Subcutaneous abdominal adipose tissue (tissue), 5 donors: Measurements from ENCODE around the gene XYLT1.

ENCODE experiments used
- H3K27ac ChIP-seq: one replicate; pipeline ENCODE4 v1.7.0; 2013; ENCODE audit warnings: low read depth, mild to moderate bottlenecking, inconsistent platforms, low read length, moderate library complexity
- H3K27me3 ChIP-seq, 5 donors: one replicate each; pipeline ENCODE4 v1.7.0; 2013; ENCODE audit warnings: low read length in 5 of 5, inconsistent platforms in 1 of 5; ENCODE audit not compliant: control insufficient read depth in 5 of 5, insufficient read depth in 4 of 5
- H3K36me3 ChIP-seq, 5 donors: one replicate each; pipeline ENCODE4 v1.7.0; 2013; ENCODE audit warnings: low read length in 5 of 5; ENCODE audit not compliant: control insufficient read depth in 5 of 5, insufficient read depth in 5 of 5
- H3K4me1 ChIP-seq, 5 donors: one replicate each; pipeline ENCODE4 v1.7.0; 2013; ENCODE audit warnings: low read length in 5 of 5, mild to moderate bottlenecking in 3 of 5, moderate library complexity in 1 of 5; ENCODE audit not compliant: control insufficient read depth in 5 of 5, insufficient read depth in 5 of 5
- H3K4me3 ChIP-seq, 5 donors: one replicate each; pipeline ENCODE4 v1.7.0; 2013; ENCODE audit warnings: low read length in 5 of 5, low read depth in 1 of 5
- H3K9ac ChIP-seq, 5 donors: one replicate each; pipeline ENCODE4 v1.7.0; 2013; ENCODE audit warnings: low read length in 5 of 5, mild to moderate bottlenecking in 4 of 5, moderate library complexity in 3 of 5
- H3K9me3 ChIP-seq, 5 donors: one replicate each; pipeline ENCODE4 v1.7.0; 2013; ENCODE audit warnings: low read length in 5 of 5; ENCODE audit not compliant: control insufficient read depth in 5 of 5
- donor health status: healthy.
- donor health status: healthy.
- donor health status: healthy.
- donor health status: healthy.
- donor health status: healthy.

Gene XYLT1

GRCh38 chr16:17463335-17463734 lies 7.4 kb downstream of the XYLT1 start:
- Histone ChIP-seq H3K4me3 (no peak overlapping the region), H3K9ac (no peak overlapping the region), H3K27me3 (no peaks in the 10 kb centered on the region), H3K36me3 (no peaks in the 10 kb centered on the region), H3K4me1 (peaks cover 0 to 26% (median 15%) of the 10 kb centered on the region in 5 donors), H3K27ac (no peak overlapping the region), H3K9me3 (no peaks in the 10 kb centered on the region)

- H3K9ac ChIP-seq = no peak overlapping the region
- no peaks in the 10 kb centered on the region for H3K9me3 ChIP-seq
- no peak overlapping the region for H3K27ac ChIP-seq
- peaks cover 0 to 15% (median 6%) of the 10 kb centered on the region in 5 donors for H3K4me1 ChIP-seq
- peak overlapping the region in 1 of 5 donors; percentile 2 for H3K4me3 ChIP-seq
- H3K36me3 ChIP-seq = no peaks in the 10 kb centered on the region
- H3K27me3 ChIP-seq = no peaks in the 10 kb centered on the region
Observed at GRCh38 chr16:17461951-17462729, 8.6 kb downstream of the XYLT1 start.

- no peaks in the 10 kb centered on the region for H3K36me3 ChIP-seq
- H3K9me3 ChIP-seq = no peaks in the 10 kb centered on the region
- no peak overlapping the region for H3K9ac ChIP-seq
- H3K4me1 ChIP-seq = peaks cover 0 to 15% (median 6%) of the 10 kb centered on the region in 5 donors
- no peak overlapping the region for H3K27ac ChIP-seq
- H3K27me3 ChIP-seq = no peaks in the 10 kb centered on the region
- H3K4me3 ChIP-seq = no peak overlapping the region
Observed at GRCh38 chr16:17460890-17461289, 9.9 kb downstream of the XYLT1 start.

GRCh38 chr16:17459903-17460521 lies 10.7 kb downstream of the XYLT1 start:
- H3K4me3 ChIP-seq = no peak overlapping the region
- no peak overlapping the region for H3K27ac ChIP-seq
- H3K9ac ChIP-seq = no peak overlapping the region

GRCh38 chr16:17457997-17458396 lies 12.8 kb downstream of the XYLT1 start:
- Histone ChIP-seq H3K27me3 (no peaks in the 10 kb centered on the region), H3K4me1 (peaks cover 0 to 15% (median 10%) of the 10 kb centered on the region in 5 donors), H3K9ac (no peak overlapping the region), H3K9me3 (no peaks in the 10 kb centered on the region), H3K27ac (no peak overlapping the region), H3K36me3 (no peaks in the 10 kb centered on the region), H3K4me3 (no peak overlapping the region)

More at GRCh38 chr16:17459903-17460521, 10.7 kb downstream of the XYLT1 start:
- Histone ChIP-seq H3K27me3 (no peaks in the 10 kb centered on the region), H3K4me1 (peaks cover 0 to 15% (median 6%) of the 10 kb centered on the region in 5 donors), H3K9me3 (no peaks in the 10 kb centered on the region), H3K36me3 (no peaks in the 10 kb centered on the region)

GRCh38 chr16:17457513-17457912 lies 13.2 kb downstream of the XYLT1 start:
- Histone ChIP-seq H3K36me3 (no peaks in the 10 kb centered on the region), H3K27ac (no peak overlapping the region), H3K4me3 (no peak overlapping the region), H3K4me1 (peaks cover 0 to 15% (median 11%) of the 10 kb centered on the region in 5 donors), H3K27me3 (no peaks in the 10 kb centered on the region), H3K9me3 (no peaks in the 10 kb centered on the region), H3K9ac (no peak overlapping the region)

- H3K36me3 ChIP-seq = no peaks in the 10 kb centered on the region
- H3K27me3 ChIP-seq = no peaks in the 10 kb centered on the region
- H3K27ac ChIP-seq = no peak overlapping the region
- H3K4me1 ChIP-seq = peaks cover 0 to 11% (median 6%) of the 10 kb centered on the region in 5 donors
- H3K9me3 ChIP-seq = no peaks in the 10 kb centered on the region
- no peak overlapping the region for H3K4me3 ChIP-seq
- no peak overlapping the region for H3K9ac ChIP-seq
Observed at GRCh38 chr16:17454162-17454730, 16.5 kb downstream of the XYLT1 start.

GRCh38 chr16:17453364-17454038 lies 17.3 kb downstream of the XYLT1 start:
- no peak overlapping the region for H3K9ac ChIP-seq
- peaks cover 0 to 18% (median 13%) of the 10 kb centered on the region in 5 donors for H3K4me1 ChIP-seq
- no peaks in the 10 kb centered on the region for H3K9me3 ChIP-seq
- H3K27me3 ChIP-seq = no peaks in the 10 kb centered on the region
- no peaks in the 10 kb centered on the region for H3K36me3 ChIP-seq
- H3K27ac ChIP-seq = no peak overlapping the region
- no peak overlapping the region for H3K4me3 ChIP-seq

- peaks cover 0 to 22% (median 14%) of the 10 kb centered on the region in 5 donors for H3K4me1 ChIP-seq
- H3K36me3 ChIP-seq = no peaks in the 10 kb centered on the region
- H3K4me3 ChIP-seq = no peak overlapping the region
- no peaks in the 10 kb centered on the region for H3K27me3 ChIP-seq
- no peak overlapping the region for H3K9ac ChIP-seq
- H3K9me3 ChIP-seq = no peaks in the 10 kb centered on the region
- H3K27ac ChIP-seq = no peak overlapping the region
Observed at GRCh38 chr16:17452922-17453321, 17.8 kb downstream of the XYLT1 start.

- Histone ChIP-seq H3K4me3 (no peak overlapping the region), H3K27ac (no peak overlapping the region), H3K9me3 (no peaks in the 10 kb centered on the region), H3K27me3 (no peaks in the 10 kb centered on the region), H3K9ac (no peak overlapping the region), H3K36me3 (no peaks in the 10 kb centered on the region), H3K4me1 (peaks cover 0 to 31% (median 21%) of the 10 kb centered on the region in 5 donors)
Observed at GRCh38 chr16:17451843-17452242, 18.9 kb downstream of the XYLT1 start.
